B cell (primary cell): ENCODE data around the gene EME1. TPM values are rescaled to one million over a fixed set of nuclear protein-coding genes. Genes with fewer than 3 reads are reported as not detected.

Source experiments
- ATAC-seq: fragments of 200-7000 bp; cut with Tn5 transposase; one replicate; pipeline ENCODE4 v1.10.0; 2021; ENCODE audit warnings: low read depth, mild to moderate bottlenecking, moderate number of reproducible peaks, moderate library complexity
- CTCF ChIA-PET: fragments of 350-600 bp; sonication (Branson Sonifier 250); formaldehyde crosslinking; loops from one replicate; lab custom pipeline; 2021; ENCODE audit warnings: antibody characterized with exemption, inconsistent platforms; lab: Charles Lee
- POLR2A ChIA-PET: fragments of 350-600 bp; sonication (Branson Sonifier 250); formaldehyde crosslinking; loops from one replicate; lab custom pipeline; 2021; ENCODE audit warnings: antibody characterized with exemption; lab: Charles Lee
- DNase-seq: peaks from one replicate; pipeline ENCODE4 v3.0.0; 2013
- H2AFZ ChIP-seq: 2 replicates; pipeline ENCODE4 v1.6.1; 2012; ENCODE audit warnings: mild to moderate bottlenecking, low read depth, low read length; ENCODE audit not compliant: insufficient read depth, poor library complexity, severe bottlenecking
- H3K27ac ChIP-seq, 2 donors: 1 replicate in 1 of 2; 2 replicates in 1 of 2; pipeline ENCODE4 v1.5.1; 2012 to 2013; ENCODE audit warnings: low read length in 2 of 2, mild to moderate bottlenecking in 2 of 2, moderate library complexity in 1 of 2
- H3K27me3 ChIP-seq, 4 experiments: fragments of 200-600 bp in 1 of 4; sonication (generic) in 1 of 4; replicated peaks in 1 of 4; 1 replicate in 2 of 4; 2 replicates in 2 of 4; pipeline versions ENCODE4 v1.6.1 to v1.7.0; 2013 to 2016; ENCODE audit warnings: low read length in 3 of 4, mild to moderate bottlenecking in 2 of 4, mixed read lengths in 1 of 4, moderate library complexity in 1 of 4; ENCODE audit not compliant: insufficient read depth in 4 of 4, control insufficient read depth in 3 of 4; ENCODE audit errors: control extremely low read depth in 1 of 4
- H3K36me3 ChIP-seq, 2 experiments: replicated peaks in 1 of 2; 1 replicate in 1 of 2; 2 replicates in 1 of 2; pipeline versions ENCODE4 v1.6.1 to v1.7.1; 2013; ENCODE audit warnings: low read length in 1 of 2; ENCODE audit not compliant: insufficient read depth in 2 of 2, control insufficient read depth in 1 of 2; ENCODE audit errors: control extremely low read depth in 1 of 2, extremely low read depth in 1 of 2
- H3K4me1 ChIP-seq, 2 donors: fragments of 200-600 bp in 1 of 2; sonication (generic) in 1 of 2; 1 replicate in 1 of 2; 2 replicates in 1 of 2; pipeline versions ENCODE4 v1.5.1 to v1.6.1; 2013 to 2017; ENCODE audit warnings: low read length in 2 of 2; ENCODE audit not compliant: control insufficient read depth in 2 of 2, insufficient read depth in 2 of 2
- H3K4me2 ChIP-seq: replicated peaks from 2 replicates; pipeline ENCODE3; 2012; ENCODE audit warnings: mild to moderate bottlenecking, low read depth, low read length; ENCODE audit not compliant: poor library complexity, severe bottlenecking
- H3K4me3 ChIP-seq, 5 experiments: fragments of 200-600 bp in 1 of 5; sonication (generic) in 1 of 5; 1 replicate in 3 of 5; 2 replicates in 2 of 5; pipeline versions ENCODE4 v1.5.1 to v1.7.0; 2011 to 2016; ENCODE audit warnings: low read length in 4 of 5, mild to moderate bottlenecking in 4 of 5, low read depth in 2 of 5, control low read depth in 1 of 5, moderate library complexity in 1 of 5; ENCODE audit not compliant: insufficient read depth in 1 of 5; ENCODE audit errors: control extremely low read depth in 1 of 5, extremely low read depth in 1 of 5
- H3K79me2 ChIP-seq: fragments of 200-600 bp; sonication (generic); one replicate; pipeline ENCODE4 v1.6.0; 2016; ENCODE audit warnings: low read length; ENCODE audit not compliant: control insufficient read depth, insufficient read depth
- H3K9ac ChIP-seq: fragments of 200-600 bp; sonication (generic); 2 replicates; pipeline ENCODE4 v1.6.1; 2017; ENCODE audit warnings: mild to moderate bottlenecking, low read length, moderate library complexity
- H3K9me3 ChIP-seq, 3 donors: one replicate each; pipeline versions ENCODE4 v1.6.1 to v1.7.1; 2013; ENCODE audit warnings: low read length in 2 of 3; ENCODE audit not compliant: control insufficient read depth in 2 of 3, insufficient read depth in 1 of 3; ENCODE audit errors: control extremely low read depth in 1 of 3
- H4K20me1 ChIP-seq: 2 replicates; pipeline ENCODE4 v1.6.0; 2012; ENCODE audit warnings: mild to moderate bottlenecking, low read length; ENCODE audit not compliant: insufficient read depth, control insufficient read depth, poor library complexity, severe bottlenecking
- H3K27ac Mint-ChIP-seq: one replicate; pipeline ENCODE4 v1.8.0; 2021; ENCODE audit warnings: mixed read lengths
- H3K27me3 Mint-ChIP-seq: one replicate; pipeline ENCODE4 v1.8.0; 2021; ENCODE audit warnings: mixed read lengths
- H3K4me1 Mint-ChIP-seq: one replicate; pipeline ENCODE4 v1.8.0; 2021; ENCODE audit warnings: mixed read lengths
- H3K4me3 Mint-ChIP-seq: one replicate; pipeline ENCODE4 v1.8.0; 2021; ENCODE audit warnings: mixed read lengths
- H3K9me3 Mint-ChIP-seq: one replicate; pipeline ENCODE4 v1.8.0; 2022; ENCODE audit warnings: mixed read lengths; ENCODE audit not compliant: insufficient read depth
- CTCF ChIP-seq: fragments of 200-600 bp; IDR thresholded peaks from one replicate; pipeline ENCODE4 v1.8.0; 2022; ENCODE audit warnings: antibody characterized with exemption, mild to moderate bottlenecking
- EZH2 ChIP-seq: IDR thresholded peaks from 2 replicates; pipeline ENCODE4 v1.6.1; 2012; ENCODE audit warnings: borderline replicate concordance, low read depth, mild to moderate bottlenecking, moderate library complexity, low read length; ENCODE audit not compliant: insufficient read depth, poor library complexity, severe bottlenecking
- WGBS: methylation state at CpG from one replicate; pipeline ENCODE4 v1.1.5; 2013; ENCODE audit warnings: missing lambda C conversion rate; ENCODE audit not compliant: insufficient coverage; 5-methylcytosine and 5-hydroxymethylcytosine counted together
- intact Hi-C: fragments of 100-400 bp; cut with micrococcal nuclease; formaldehyde crosslinking; loops from one replicate; pipeline ENCODE4 v1.10.0; 2022
- polyA plus RNA-seq: library from polyadenylated mRNA; depleted of rRNA; stranded (reverse); fragments of >200 nt; gene quantifications from 2 replicates; pipeline ENCODE4 v1.2.3, GENCODE V29; 2012
- total RNA-seq, 2 donors: library from RNA; stranded (reverse); fragments of 120-200 nt in 1 of 2; gene quantifications; 1 replicate in 1 of 2; 2 replicates in 1 of 2; pipeline versions ENCODE4 v1.2.3 to v1.2.4, GENCODE V29; 2013 to 2022

Gene EME1
- total and polyA plus RNA-seq, 2 donors (not counting 1 experiment from before 2014, with no cell fraction given) = 1.6 to 2.3 TPM

GRCh38 chr17:50424996-50425681, 52.1 kb downstream of the EME1 start:
- peaks cover 33 to 47% of the 10 kb centered on the region in 2 donors for H3K4me1 ChIP-seq
- Mint-ChIP-seq H3K4me3 (peak overlapping the region; percentile 94), H3K4me1 (peaks cover 53% of the 10 kb centered on the region), H3K27ac (peak overlapping the region; percentile 93), H3K9me3 (no peaks in the 10 kb centered on the region), H3K27me3 (no peaks in the 10 kb centered on the region)
- peak overlapping the region in 4 of 5 experiments; percentile 69 to 82 (median 73) for H3K4me3 ChIP-seq
- peaks cover 0 to 2% of the 10 kb centered on the region in 2 experiments for H3K36me3 ChIP-seq
- no peak for ATAC-seq
- peak overlapping the region; percentile 96 for H3K4me2 ChIP-seq
- intact Hi-C loops = loop anchor here (10.0 kb wide), 1 partner anchor 50 kb away; the partner anchor contains the start of genes EME1 and MRPL27
- peak overlapping the region; percentile 77 for H3K9ac ChIP-seq
- H3K27me3 ChIP-seq = no peaks in the 10 kb centered on the region
- H3K79me2 ChIP-seq = peaks cover 33% of the 10 kb centered on the region
- 94% methylated on average over 7 of the region's 8 CpGs for WGBS
- TF ChIP-seq EZH2 (no peak), CTCF (no peak)
- no peak for DNase-seq
- ChIA-PET POLR2A (interaction anchor here (2.2 kb wide), 1 partner anchor 27 kb away, joined by 21 read pairs; the partner anchor contains the start of gene LRRC59), CTCF (interaction anchor here (1.0 to 3.2 kb wide), 3 partner anchors 27 to 64 kb away, joined by 3 to 28 read pairs (median 3); partner anchors contain the start of gene LRRC59)
- H4K20me1 ChIP-seq = no peaks in the 10 kb centered on the region
- H3K9me3 ChIP-seq = no peaks in the 10 kb centered on the region
- peak overlapping the region; percentile 92 for H2AFZ ChIP-seq
- H3K27ac ChIP-seq = peak overlapping the region; percentile 29 to 46
